ENCODE results near the gene TFDP1. TPM values are rescaled to one million over a fixed set of nuclear protein-coding genes. Genes with fewer than 3 reads are reported as not detected.

TFDP1 gene
- 10 to 100 TPM; 26.3 to 44.3 (median 29.2) TPM for total RNA-seq
- 22.8 TPM for total RNA-seq (2013)

- WGBS (ENCODE audit: insufficient coverage): 1% methylated on average over 92 of the region's 92 CpGs
- Histone ChIP-seq H3K4me1 (ENCODE audit: control insufficient read depth, insufficient read depth, low read length) (peaks cover 41% of the 10 kb centered on the region), H3K4me3 (ENCODE audit: low read length) (peak within 1 kb of the TSS; percentile 38), H3K27me3 (ENCODE audit: control insufficient read depth, insufficient read depth, low read length) (no peaks in the 10 kb centered on the region), H3K36me3 (ENCODE audit: control insufficient read depth, insufficient read depth, low read length) (no peaks in the 10 kb centered on the region), H3K9me3 (ENCODE audit: control insufficient read depth, insufficient read depth, low read length) (no peaks in the 10 kb centered on the region), H3K27ac (ENCODE audit: low read length) (no peak within 1 kb of the TSS)
- peak; percentile 39 to 74 for DNase-seq
- H3K36me3 Mint-ChIP-seq: no peaks in the 10 kb centered on the region
- peaks cover 32 to 36% of the 10 kb centered on the region in 2 donors for H3K4me1 Mint-ChIP-seq
- TF ChIP-seq CTCF (IDR thresholded peaks at IDR 0.05): no peak
- peak within 1 kb of the TSS; percentile 97 for H3K4me3 Mint-ChIP-seq
- H3K27me3 Mint-ChIP-seq (ENCODE audit: low read depth in 2 of 2): peaks cover 0 to 5% of the 10 kb centered on the region in 2 donors
- peak within 1 kb of the TSS; percentile 52 to 74 for H3K27ac Mint-ChIP-seq
- intact Hi-C loops (cut with micrococcal nuclease): no loop called here
- peaks cover 4 to 5% of the 10 kb centered on the region in 2 donors for H3K9me3 Mint-ChIP-seq
- peak; percentile 63 to 69 (median 66) for ATAC-seq
Observed at GRCh38 chr13:113584205-113584869, at the start of gene TFDP1. Gene TFDP1, plus strand, starts transcription at chr13:113584753. Its CDS starts 1,085 bp downstream, at chr13:113585838.

GRCh38 chr13:113535381-113535781, 49.2 kb upstream of the TFDP1 start:
- Histone ChIP-seq H3K36me3 (ENCODE audit: control insufficient read depth, insufficient read depth, low read length) (peaks cover 11% of the 10 kb centered on the region), H3K27me3 (ENCODE audit: control insufficient read depth, insufficient read depth, low read length) (no peaks in the 10 kb centered on the region), H3K27ac (ENCODE audit: low read length) (no peak overlapping the region), H3K4me3 (ENCODE audit: low read length) (no peak overlapping the region), H3K4me1 (ENCODE audit: control insufficient read depth, insufficient read depth, low read length) (no peaks in the 10 kb centered on the region), H3K9me3 (ENCODE audit: control insufficient read depth, insufficient read depth, low read length) (no peaks in the 10 kb centered on the region)
- Mint-ChIP-seq H3K27ac (no peak overlapping the region), H3K4me3 (no peak overlapping the region), H3K27me3 (ENCODE audit: low read depth in 2 of 2) (no peaks in the 10 kb centered on the region), H3K4me1 (no peaks in the 10 kb centered on the region), H3K9me3 (no peaks in the 10 kb centered on the region), H3K36me3 (no peaks in the 10 kb centered on the region)
- WGBS (ENCODE audit: insufficient coverage): 96% methylated on average over 13 of the region's 13 CpGs
- DNase-seq: no peak
- intact Hi-C loops (cut with micrococcal nuclease): no loop called here
- TF ChIP-seq CTCF (IDR thresholded peaks at IDR 0.05): no peak
- no peak for ATAC-seq

GRCh38 chr13:113536461-113537110, 48.0 kb upstream of the TFDP1 start:
- ATAC-seq: no peak
- 96% methylated on average over 17 of the region's 18 CpGs for WGBS (ENCODE audit: insufficient coverage)

More at GRCh38 chr13:113536461-113537110, 48.0 kb upstream of the TFDP1 start:
- no peaks in the 10 kb centered on the region for H3K27me3 Mint-ChIP-seq (ENCODE audit: low read depth in 2 of 2)
- no peaks in the 10 kb centered on the region for H3K4me1 ChIP-seq (ENCODE audit: control insufficient read depth, insufficient read depth, low read length)
- TF ChIP-seq CTCF (IDR thresholded peaks at IDR 0.05): no peak
- no peaks in the 10 kb centered on the region for H3K36me3 Mint-ChIP-seq
- H3K27ac ChIP-seq (ENCODE audit: low read length): no peak overlapping the region
- no peak overlapping the region for H3K4me3 ChIP-seq (ENCODE audit: low read length)
- intact Hi-C loops (cut with micrococcal nuclease): no loop called here
- DNase-seq: no peak
- no peaks in the 10 kb centered on the region for H3K27me3 ChIP-seq (ENCODE audit: control insufficient read depth, insufficient read depth, low read length)
- peaks cover 8% of the 10 kb centered on the region for H3K36me3 ChIP-seq (ENCODE audit: control insufficient read depth, insufficient read depth, low read length)
- peaks cover 0 to 3% of the 10 kb centered on the region in 2 donors for H3K9me3 Mint-ChIP-seq
- H3K4me3 Mint-ChIP-seq: no peak overlapping the region
- H3K27ac Mint-ChIP-seq: no peak overlapping the region
- no peaks in the 10 kb centered on the region for H3K4me1 Mint-ChIP-seq
- H3K9me3 ChIP-seq (ENCODE audit: control insufficient read depth, insufficient read depth, low read length): no peaks in the 10 kb centered on the region
